Lower lobe of right lung (tissue), 2 donors: ENCODE measurements around the gene DEXI. TPM values are rescaled to one million over a fixed set of nuclear protein-coding genes. Genes with fewer than 3 reads are reported as not detected.
"Not testable (repeated sequence)": the region's sequence is repeated elsewhere in the genome, so short reads cannot be mapped to it uniquely, and the experiment has no call there.

ENCODE experiments used
- ATAC-seq, 2 donors: fragments of 200-7000 bp; cut with Tn5 transposase; one replicate each; pipeline ENCODE4 v1.9.1; 2020 to 2022; ENCODE audit warnings: mild to moderate bottlenecking in 2 of 2, moderate library complexity in 2 of 2
- DNase-seq: peaks from one replicate; pipeline ENCODE4 v3.0.0-alpha.2; 2020
- H3K27ac ChIP-seq: fragments of 200-600 bp; one replicate; pipeline ENCODE4 v1.8.0; 2022
- H3K27me3 ChIP-seq: fragments of 200-600 bp; one replicate; pipeline ENCODE4 v1.8.0; 2022; ENCODE audit warnings: low read depth
- H3K36me3 ChIP-seq: fragments of 200-600 bp; one replicate; pipeline ENCODE4 v1.8.0; 2022; ENCODE audit warnings: mild to moderate bottlenecking
- H3K4me1 ChIP-seq: fragments of 200-600 bp; one replicate; pipeline ENCODE4 v1.8.0; 2022
- H3K4me3 ChIP-seq: fragments of 200-600 bp; one replicate; pipeline ENCODE4 v1.8.0; 2022; ENCODE audit warnings: mild to moderate bottlenecking
- H3K9me3 ChIP-seq: fragments of 200-600 bp; one replicate; pipeline ENCODE4 v1.8.0; 2022
- intact Hi-C: fragments of 100-400 bp; cut with DNase I; formaldehyde crosslinking; loops from one replicate; pipeline ENCODE4 v1.11.0; 2022
- total RNA-seq: library from RNA; stranded (reverse); fragmentation: NEBNext Ultra II Directional; extraction: Animal tissue kit (Norgen Biotek cat#: 25700); gene quantifications from one replicate; pipeline ENCODE4 v1.2.1, GENCODE V29; 2021
- TF ChIP-seq, protein P1 (sequence below): fragments of 200-600 bp; IDR thresholded peaks from one replicate; pipeline ENCODE4 v1.8.0; 2022; ENCODE audit warnings: antibody characterized with exemption, mild to moderate bottlenecking
- donor health status: DM: no; HTN: yes; CAD: no; lungs with severe emphysema.

DEXI gene
- total RNA-seq, 1 donor from 2014 or later, result 29.9 TPM

DNA sequence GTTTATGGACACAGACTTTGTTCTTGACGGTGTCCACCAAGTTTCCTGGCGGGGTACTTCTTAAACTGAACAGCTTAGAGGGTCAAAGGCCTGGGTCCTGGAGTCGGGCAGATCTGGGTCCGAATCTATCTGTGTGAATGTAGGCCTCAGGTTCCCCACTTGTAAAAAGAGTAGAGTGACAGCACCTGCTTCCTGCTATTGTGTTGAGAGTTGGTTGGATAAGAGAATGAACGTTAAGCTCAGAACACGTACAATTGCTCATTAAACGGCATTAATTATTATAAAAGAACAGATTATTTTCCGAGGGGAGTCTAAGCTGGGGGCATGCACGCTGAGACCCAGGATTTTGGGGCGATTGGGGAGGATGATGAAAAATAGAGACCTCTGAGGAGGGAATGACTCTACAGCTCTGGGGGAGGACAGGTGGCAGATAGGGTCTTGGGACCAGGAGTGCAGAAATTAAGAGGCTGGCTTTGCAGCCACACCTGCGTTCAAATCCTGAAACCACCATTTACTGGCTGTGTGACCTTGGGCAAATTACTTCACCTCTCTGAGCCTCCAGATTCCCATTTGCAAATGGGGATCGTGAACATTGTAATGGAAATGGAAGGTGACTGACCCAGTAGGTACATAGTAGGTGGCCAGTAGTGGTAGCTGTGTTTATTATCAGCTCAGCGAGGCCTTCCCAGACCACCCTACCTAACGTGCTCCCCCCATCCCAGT is 3.0 kb upstream of the DEXI start:
- H3K4me3 ChIP-seq, result peak overlapping the region; percentile 93
- H3K9me3 ChIP-seq, result no peaks in the 10 kb centered on the region
- H3K4me1 ChIP-seq, result peaks cover 58% of the 10 kb centered on the region
- TF ChIP-seq, protein P1, sequence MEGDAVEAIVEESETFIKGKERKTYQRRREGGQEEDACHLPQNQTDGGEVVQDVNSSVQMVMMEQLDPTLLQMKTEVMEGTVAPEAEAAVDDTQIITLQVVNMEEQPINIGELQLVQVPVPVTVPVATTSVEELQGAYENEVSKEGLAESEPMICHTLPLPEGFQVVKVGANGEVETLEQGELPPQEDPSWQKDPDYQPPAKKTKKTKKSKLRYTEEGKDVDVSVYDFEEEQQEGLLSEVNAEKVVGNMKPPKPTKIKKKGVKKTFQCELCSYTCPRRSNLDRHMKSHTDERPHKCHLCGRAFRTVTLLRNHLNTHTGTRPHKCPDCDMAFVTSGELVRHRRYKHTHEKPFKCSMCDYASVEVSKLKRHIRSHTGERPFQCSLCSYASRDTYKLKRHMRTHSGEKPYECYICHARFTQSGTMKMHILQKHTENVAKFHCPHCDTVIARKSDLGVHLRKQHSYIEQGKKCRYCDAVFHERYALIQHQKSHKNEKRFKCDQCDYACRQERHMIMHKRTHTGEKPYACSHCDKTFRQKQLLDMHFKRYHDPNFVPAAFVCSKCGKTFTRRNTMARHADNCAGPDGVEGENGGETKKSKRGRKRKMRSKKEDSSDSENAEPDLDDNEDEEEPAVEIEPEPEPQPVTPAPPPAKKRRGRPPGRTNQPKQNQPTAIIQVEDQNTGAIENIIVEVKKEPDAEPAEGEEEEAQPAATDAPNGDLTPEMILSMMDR, result no peak
- no peaks in the 10 kb centered on the region for H3K27me3 ChIP-seq
- no peak for DNase-seq
- peak overlapping the region; percentile 88 for H3K27ac ChIP-seq
- intact Hi-C loops, result no loop called here
- H3K36me3 ChIP-seq, result no peaks in the 10 kb centered on the region
- ATAC-seq, result no peak

- peak; percentile 99 for DNase-seq
- H3K36me3 ChIP-seq, result no peaks in the 10 kb centered on the region
- peak within 1 kb of the TSS; percentile 93 for H3K4me3 ChIP-seq
- TF ChIP-seq, protein P1, result no peak
- ATAC-seq, result peak; percentile 87 to 91
- no peaks in the 10 kb centered on the region for H3K27me3 ChIP-seq
- H3K27ac ChIP-seq, result peak within 1 kb of the TSS; percentile 88
- intact Hi-C loops, result no loop called here
- H3K4me1 ChIP-seq, result peaks cover 62% of the 10 kb centered on the region
- H3K9me3 ChIP-seq, result no peaks in the 10 kb centered on the region
These were observed 2.2 kb upstream of the DEXI start, which contains the start of gene CLEC16A for GRCh38 chr16:10944249-10945064. Gene CLEC16A (plus strand): TSS chr16:10944564. CDS start chr16:10944718, 154 bp downstream.

DNA sequence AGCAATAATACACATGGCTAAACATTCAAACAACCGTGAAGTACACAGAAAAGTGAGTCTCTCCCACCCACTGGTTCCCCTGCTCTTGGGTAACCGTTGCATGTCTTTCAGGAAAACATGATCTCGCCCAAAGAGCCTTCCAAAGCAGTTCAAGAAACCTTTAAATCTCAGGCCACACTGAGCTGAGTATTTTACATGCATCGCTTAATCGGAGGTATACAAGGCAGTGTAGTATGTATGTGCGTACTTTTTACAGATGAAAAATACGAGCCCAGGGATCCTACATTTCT is 741 bp upstream of the DEXI start:
- TF ChIP-seq, protein P1, result no peak
- DNase-seq (no peak), ATAC-seq (no peak)
- Histone ChIP-seq H3K4me3 (peak overlapping the region; percentile 64), H3K27ac (peak overlapping the region; percentile 76), H3K4me1 (peaks cover 71% of the 10 kb centered on the region), H3K27me3 (no peaks in the 10 kb centered on the region), H3K9me3 (no peaks in the 10 kb centered on the region), H3K36me3 (no peaks in the 10 kb centered on the region)
- intact Hi-C loops, result no loop called here

GRCh38 chr16:10941935-10942351 is 325 bp downstream of the DEXI start:
- H3K36me3 ChIP-seq, intact Hi-C loops, DNase-seq, H3K27me3 ChIP-seq, H3K9me3 ChIP-seq: not testable (repeated sequence)
- Histone ChIP-seq H3K4me3 (peak overlapping the region; percentile 64), H3K27ac (peak overlapping the region; percentile 76), H3K4me1 (peaks cover 76% of the 10 kb centered on the region)
- peak; percentile 0 to 4 for ATAC-seq

GRCh38 chr16:10941127-10941933 is 938 bp downstream of the DEXI start:
- intact Hi-C loops, result no loop called here
- H3K27ac ChIP-seq, result peak overlapping the region; percentile 76
- ATAC-seq (no peak), DNase-seq (no peak)
- TF ChIP-seq, protein P1, result no peak
- peak overlapping the region; percentile 64 for H3K4me3 ChIP-seq
- peaks cover 76% of the 10 kb centered on the region for H3K4me1 ChIP-seq
- no peaks in the 10 kb centered on the region for H3K9me3 ChIP-seq
- H3K27me3 ChIP-seq, result no peaks in the 10 kb centered on the region
- H3K36me3 ChIP-seq, result no peaks in the 10 kb centered on the region
